Panc1 (cell line): ENCODE measurements around the gene SH3TC1. TPM values are rescaled to one million over a fixed set of nuclear protein-coding genes. Genes with fewer than 3 reads are reported as not detected.

Experiments
- ATAC-seq: fragments of 200-7000 bp; cut with Tn5 transposase; 2 replicates; pipeline ENCODE4 v1.9.1; 2020; ENCODE audit warnings: mild to moderate bottlenecking, moderate library complexity
- BruUV-seq: library from RNA; stranded (reverse); fragments of 400-500 nt; replicated peaks from 2 replicates; lab custom pipeline; 2021; lab: Mats Ljungman, UMichigan
- CTCF ChIA-PET: fragments of 300-600 bp; sonication (Branson Sonifier 250); formaldehyde crosslinking; loops from one replicate; lab custom pipeline; 2022; ENCODE audit warnings: antibody characterized with exemption; lab: Charles Lee
- POLR2A ChIA-PET: fragments of 300-600 bp; sonication (Branson Sonifier 250); formaldehyde crosslinking; loops from one replicate; lab custom pipeline; 2022; ENCODE audit warnings: antibody characterized with exemption; lab: Charles Lee
- DNase-seq: peaks from one replicate; pipeline ENCODE4 v3.0.0-alpha.2; 2010; ENCODE audit warnings: low read depth, low spot score
- H3K27ac ChIP-seq: 2 replicates; pipeline ENCODE4 v1.5.1; 2011; ENCODE audit warnings: mild to moderate bottlenecking, low read length, inconsistent platforms
- H3K27me3 ChIP-seq: fragments of 200-500 bp; sonication (Bioruptor generic); 2 replicates; pipeline ENCODE4 v1.6.0; 2014; ENCODE audit warnings: low read length, inconsistent platforms; ENCODE audit not compliant: control insufficient read depth, insufficient read depth
- H3K36me3 ChIP-seq: fragments of 200-500 bp; sonication (Bioruptor generic); 2 replicates; pipeline ENCODE4 v1.5.1; 2014; ENCODE audit warnings: inconsistent platforms, mild to moderate bottlenecking, low read length, moderate library complexity; ENCODE audit not compliant: control insufficient read depth, insufficient read depth
- H3K4me1 ChIP-seq: 2 replicates; pipeline ENCODE4 v1.5.1; 2011; ENCODE audit warnings: inconsistent platforms, mild to moderate bottlenecking, low read length, moderate library complexity; ENCODE audit not compliant: control insufficient read depth, insufficient read depth
- H3K4me3 ChIP-seq, 2 experiments: 2 replicates each; pipeline ENCODE4 v1.5.1; 2011 to 2012; ENCODE audit warnings: low read depth in 2 of 2, low read length in 2 of 2, mild to moderate bottlenecking in 2 of 2, inconsistent platforms in 1 of 2, moderate library complexity in 1 of 2
- H3K9me3 ChIP-seq: fragments of 200-500 bp; sonication (Bioruptor generic); 2 replicates; pipeline ENCODE4 v1.5.1; 2014; ENCODE audit warnings: low read depth, mild to moderate bottlenecking, inconsistent platforms, low read length, moderate library complexity; ENCODE audit not compliant: control insufficient read depth, insufficient read depth
- CTCF ChIP-seq: fragments of 450-650 bp; IDR thresholded peaks from 2 replicates; pipeline ENCODE4 v1.5.1; 2017; ENCODE audit warnings: mild to moderate bottlenecking
- POLR2AphosphoS5 ChIP-seq: IDR thresholded peaks from 2 replicates; pipeline ENCODE4 v1.6.1; 2012; ENCODE audit warnings: mild to moderate bottlenecking, low read depth, low read length, moderate library complexity
- REST ChIP-seq, 2 experiments: IDR thresholded peaks; 2 replicates each; pipeline ENCODE4 v1.6.1; 2011 to 2012; ENCODE audit warnings: low read depth in 2 of 2, control low read depth in 1 of 2, low read length in 1 of 2, mild to moderate bottlenecking in 1 of 2, moderate library complexity in 1 of 2; ENCODE audit not compliant: insufficient read depth in 1 of 2
- SIN3A ChIP-seq: IDR thresholded peaks from 2 replicates; pipeline ENCODE4 v1.6.1; 2012; ENCODE audit warnings: low read depth, mild to moderate bottlenecking, low read length, moderate library complexity, borderline replicate concordance; ENCODE audit not compliant: insufficient read depth
- TCF7L2 ChIP-seq: IDR thresholded peaks from 2 replicates; pipeline ENCODE4 v1.6.1; 2011; ENCODE audit warnings: mild to moderate bottlenecking, low read depth, low read length, inconsistent platforms
- in situ Hi-C: cut with HindIII; loops from 2 replicates; pipeline ENCODE4 v1.10.0; 2016; ENCODE audit warnings: low sequenced_read_pairs, low pct_unique_long_range_greater_than_20kb
- intact Hi-C: fragments of 100-400 bp; cut with micrococcal nuclease; formaldehyde crosslinking; loops from one replicate; pipeline ENCODE4 v1.10.0; 2022; ENCODE audit not compliant: unreplicated experiment
- total RNA-seq: library from RNA; stranded (reverse); gene quantifications from one replicate; pipeline ENCODE4 v1.2.1, GENCODE V29; 2021; ENCODE audit not compliant: unreplicated experiment

The SH3TC1 gene
- total RNA-seq, 1 experiment from 2014 or later, result 4.5 TPM

- ChIA-PET POLR2A (no interaction called here), CTCF (no interaction called here)
- Histone ChIP-seq H3K4me3 (no peak overlapping the region), H3K4me1 (no peaks in the 10 kb centered on the region), H3K36me3 (no peaks in the 10 kb centered on the region), H3K27me3 (no peaks in the 10 kb centered on the region), H3K27ac (no peak overlapping the region), H3K9me3 (no peaks in the 10 kb centered on the region)
- TF ChIP-seq TCF7L2, result no peak
- TF ChIP-seq POLR2AphosphoS5, result no peak
- TF ChIP-seq CTCF, result no peak
- no peak for TF ChIP-seq SIN3A
- TF ChIP-seq REST (IDR thresholded peaks at IDR 0.05; ENCODE audit: insufficient read depth in 1 of 2, low read depth in 2 of 2, low read length in 1 of 2), result no peak
- BruUV-seq, result no TSS peak
- no peak for DNase-seq
- in situ Hi-C loops (no loop called here), intact Hi-C loops (loop anchor here (10.0 kb wide), 1 partner anchor 233 kb away; no protein-coding TSS in a partner anchor)
- no peak for ATAC-seq
Measured at GRCh38 chr4:8171984-8172924, 26.8 kb upstream of the SH3TC1 start.

- Histone ChIP-seq H3K27me3 (no peaks in the 10 kb centered on the region), H3K9me3 (no peaks in the 10 kb centered on the region), H3K36me3 (no peaks in the 10 kb centered on the region), H3K4me1 (no peaks in the 10 kb centered on the region), H3K27ac (no peak overlapping the region), H3K4me3 (no peak overlapping the region)
- BruUV-seq, result no TSS peak
- TF ChIP-seq REST (IDR thresholded peaks at IDR 0.05; ENCODE audit: insufficient read depth in 1 of 2, low read depth in 2 of 2, low read length in 1 of 2) (no peak), CTCF (no peak), POLR2AphosphoS5 (no peak), TCF7L2 (no peak), SIN3A (no peak)
- ATAC-seq (no peak), DNase-seq (no peak)
- in situ Hi-C loops, result no loop called here
- intact Hi-C loops, result loop anchor here (10.0 kb wide), 1 partner anchor 231 kb away; no protein-coding TSS in a partner anchor
- CTCF ChIA-PET, result no interaction called here
- POLR2A ChIA-PET, result interaction anchor here (0.6 kb wide), 1 partner anchor 87 kb away, joined by 4 read pairs; no protein-coding TSS in a partner anchor
Measured at GRCh38 chr4:8173492-8174242, 25.4 kb upstream of the SH3TC1 start.
